ENCODE measurements around the gene KLHDC7B. TPM values are rescaled to one million over a fixed set of nuclear protein-coding genes. Genes with fewer than 3 reads are reported as not detected.

KLHDC7B gene
- polyA plus RNA-seq, 1 experiment: 0.04 TPM

- no peak for DNase-seq (ENCODE audit: low read depth, low spot score)
- Histone ChIP-seq H3K9me3 (ENCODE audit: control insufficient read depth, insufficient read depth, low read length) (no peaks in the 10 kb centered on the region), H3K4me3 (ENCODE audit: low read depth, low read length) (no peak within 1 kb of the TSS), H3K27ac (ENCODE audit: low read depth, low read length) (peak within 1 kb of the TSS; percentile 31), H3K27me3 (ENCODE audit: control insufficient read depth, insufficient read depth, low read length) (peaks cover 14% of the 10 kb centered on the region)
- ChIA-PET CTCF (interaction anchor here (1.0 to 1.2 kb wide), 2 partner anchors 15 to 52 kb away, joined by 4 to 6 read pairs; partner anchors contain the start of gene SYCE3), POLR2A (interaction anchor here (0.5 to 1.3 kb wide), 3 partner anchors 42 to 53 kb away, joined by 3 to 6 read pairs (median 6); partner anchors contain the start of gene SCO2)
- TF ChIP-seq CTCF (IDR thresholded peaks at IDR 0.05; ENCODE audit: low read depth, low read length): peak; percentile 17; the same call in 1 of the 2 replicates
Measured at GRCh38 chr22:50577987-50578775, 32.5 kb downstream of the KLHDC7B start, which contains the start of gene CPT1B. TSS of gene CPT1B (minus strand) at chr22:50578427. CDS start at chr22:50577915, 512 bp downstream.

- no peak for DNase-seq (ENCODE audit: low read depth, low spot score)
- POLR2A ChIA-PET: interaction anchor here (0.5 to 1.1 kb wide), 2 partner anchors 43 to 53 kb away, joined by 6 read pairs; partner anchors contain the start of gene SCO2
- Histone ChIP-seq H3K4me3 (ENCODE audit: low read depth, low read length) (no peak overlapping the region), H3K9me3 (ENCODE audit: control insufficient read depth, insufficient read depth, low read length) (no peaks in the 10 kb centered on the region), H3K27me3 (ENCODE audit: control insufficient read depth, insufficient read depth, low read length) (peaks cover 12% of the 10 kb centered on the region), H3K27ac (ENCODE audit: low read depth, low read length) (no peak overlapping the region)
- CTCF ChIA-PET: interaction anchor here (1.0 to 1.2 kb wide), 2 partner anchors 16 to 53 kb away, joined by 4 to 6 read pairs; partner anchors contain the start of gene SYCE3
- no peak for TF ChIP-seq CTCF (IDR thresholded peaks at IDR 0.05; ENCODE audit: low read depth, low read length)
Measured at GRCh38 chr22:50578776-50579310, 33.1 kb downstream of the KLHDC7B start.

- TF ChIP-seq CTCF (IDR thresholded peaks at IDR 0.05; ENCODE audit: low read depth, low read length): no peak
- Histone ChIP-seq H3K27me3 (ENCODE audit: control insufficient read depth, insufficient read depth, low read length) (peaks cover 12% of the 10 kb centered on the region), H3K27ac (ENCODE audit: low read depth, low read length) (no peak overlapping the region), H3K4me3 (ENCODE audit: low read depth, low read length) (no peak overlapping the region), H3K9me3 (ENCODE audit: control insufficient read depth, insufficient read depth, low read length) (no peaks in the 10 kb centered on the region)
- POLR2A ChIA-PET: no interaction called here
- CTCF ChIA-PET: no interaction called here
- no peak for DNase-seq (ENCODE audit: low read depth, low spot score)
Measured at GRCh38 chr22:50579752-50580151, 34.1 kb downstream of the KLHDC7B start.

GRCh38 chr22:50581031-50581949 lies 35.6 kb downstream of the KLHDC7B start:
- H3K9me3 ChIP-seq (ENCODE audit: control insufficient read depth, insufficient read depth, low read length): no peaks in the 10 kb centered on the region
- TF ChIP-seq CTCF (IDR thresholded peaks at IDR 0.05; ENCODE audit: low read depth, low read length): no peak
- no peak for DNase-seq (ENCODE audit: low read depth, low spot score)
- H3K27me3 ChIP-seq (ENCODE audit: control insufficient read depth, insufficient read depth, low read length): peaks cover 4% of the 10 kb centered on the region
- ChIA-PET CTCF (interaction anchor here (0.7 to 0.8 kb wide), 3 partner anchors 18 to 56 kb away, joined by 3 to 5 read pairs (median 4); partner anchors contain the start of gene SCO2), POLR2A (no interaction called here)
- H3K27ac ChIP-seq (ENCODE audit: low read depth, low read length): no peak overlapping the region
- peak overlapping the region; percentile 83 for H3K4me3 ChIP-seq (ENCODE audit: low read depth, low read length)

All from AG04450 (cell line).